GM19023 (cell line): ENCODE results near the gene GPC6.
A peak's percentile ranks its signal among the peaks of the same experiment; 100 is the strongest.

ENCODE experiments used
- ATAC-seq: cut with Tn5 transposase; IDR thresholded peaks from one replicate; pipeline ENCODE4 v1.9.1; 2021; ENCODE audit warnings: mild to moderate bottlenecking, moderate library complexity; ENCODE audit not compliant: unreplicated experiment

The GPC6 gene

DNA sequence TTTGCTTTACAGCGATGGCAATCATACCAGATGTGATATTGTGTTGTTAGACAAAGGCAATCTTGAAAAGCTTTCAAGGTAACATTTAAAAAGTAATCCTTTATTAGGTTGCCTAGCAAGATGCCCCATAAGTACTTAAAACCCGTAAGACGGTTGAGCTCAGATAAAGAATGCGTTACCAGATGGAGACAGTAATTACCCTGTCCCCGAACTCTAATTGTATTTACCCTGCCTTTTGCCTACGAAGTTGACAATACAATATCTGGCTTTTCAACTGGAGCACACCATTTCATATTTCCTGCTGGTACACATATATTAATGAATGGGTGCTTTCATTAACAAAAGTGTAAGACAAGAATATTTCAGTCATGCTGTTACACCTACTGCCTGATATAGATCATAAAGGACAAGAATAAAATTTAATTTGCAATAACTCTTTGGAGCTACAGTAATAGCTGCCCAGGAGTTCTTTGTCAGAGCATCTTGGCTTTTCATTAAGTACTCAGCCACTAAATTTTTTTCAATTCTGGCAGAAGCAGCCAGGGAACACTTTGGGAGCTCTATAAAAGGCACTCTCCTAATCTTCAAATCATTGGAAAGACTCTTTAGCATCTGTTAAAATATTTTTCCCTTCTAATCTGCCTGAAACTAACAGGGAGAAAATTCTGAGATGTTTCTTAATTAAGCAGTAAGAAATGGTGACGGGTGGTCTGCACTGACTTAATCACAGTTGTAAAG, 1189.1 kb downstream of the GPC6 start:
- no peak for ATAC-seq

DNA sequence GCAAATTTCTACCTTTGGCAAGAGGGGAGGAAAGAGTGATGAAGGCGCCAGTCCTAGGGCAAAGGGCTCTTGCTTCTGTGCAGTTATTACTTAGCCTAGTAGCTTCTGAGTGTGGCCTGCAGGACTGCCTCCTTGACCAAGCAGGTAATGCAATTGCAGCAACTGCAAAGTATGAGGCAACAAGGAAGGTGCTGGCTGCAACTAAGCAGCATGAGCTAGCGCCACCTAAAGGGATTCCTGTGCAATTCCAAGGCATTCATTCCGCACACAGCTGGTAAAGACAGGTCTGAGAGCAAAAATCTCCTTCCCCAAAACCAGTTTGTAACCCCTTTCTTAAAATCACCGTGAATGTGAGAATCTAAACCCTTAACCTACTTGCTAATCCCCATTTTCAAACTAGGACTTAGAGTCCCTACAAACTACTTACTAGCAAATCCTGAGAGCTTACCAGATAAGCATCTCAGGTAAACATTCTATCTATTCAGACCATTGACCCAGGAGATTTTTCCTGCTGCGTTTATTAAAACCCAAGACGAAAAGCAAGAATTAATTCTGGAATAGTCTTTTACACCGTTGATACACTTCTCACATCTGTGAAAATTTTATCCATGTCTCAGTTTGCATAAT, 1190.0 kb downstream of the GPC6 start:
- no peak for ATAC-seq

DNA sequence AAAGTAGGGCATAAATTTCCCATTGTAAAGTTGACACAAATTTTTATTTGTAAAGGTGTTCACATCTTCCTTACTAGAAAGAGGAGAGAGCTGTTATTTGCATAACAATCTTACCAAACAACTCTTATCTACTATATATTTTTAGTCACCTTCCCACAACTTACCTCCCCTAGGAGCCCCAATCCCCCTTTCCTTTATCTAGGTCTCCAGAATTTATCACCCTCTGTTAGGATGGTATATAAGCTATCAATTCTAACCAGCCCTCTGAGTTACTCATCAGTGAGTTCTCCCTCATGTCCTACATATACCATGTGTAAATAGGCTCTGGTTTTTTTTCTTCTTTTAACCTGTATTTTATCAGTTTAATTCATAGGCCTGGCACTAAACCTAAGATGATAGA, 1190.7 kb downstream of the GPC6 start:
- no peak for ATAC-seq

DNA sequence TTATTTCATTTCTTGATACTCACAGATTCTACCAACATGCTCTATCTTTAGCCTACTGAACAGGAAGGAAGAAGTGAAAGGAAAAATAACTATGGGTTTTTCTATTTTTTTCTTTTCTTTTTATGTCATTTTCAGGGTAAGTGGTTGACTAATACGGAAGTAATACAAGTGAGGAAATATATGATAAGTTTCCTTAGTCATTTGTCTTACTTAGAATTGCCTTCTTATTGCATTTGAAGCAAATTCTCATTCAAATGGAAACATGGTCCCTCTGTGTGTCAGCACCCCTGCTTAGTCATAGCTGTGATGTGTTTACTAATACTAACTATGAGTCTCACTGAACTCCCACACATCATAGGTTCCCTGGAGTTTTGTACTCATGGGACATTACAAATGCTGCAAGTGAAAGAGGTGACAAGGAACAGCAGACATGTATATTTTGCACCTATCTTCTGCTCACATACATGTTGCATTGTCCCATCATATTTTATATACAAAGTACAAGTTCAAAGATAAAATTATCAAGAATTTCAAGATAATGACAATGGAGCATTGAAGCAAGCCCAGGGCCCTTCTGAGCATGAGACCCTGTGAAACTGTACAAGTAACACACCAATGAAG, 1192.8 kb downstream of the GPC6 start:
- no peak for ATAC-seq

DNA sequence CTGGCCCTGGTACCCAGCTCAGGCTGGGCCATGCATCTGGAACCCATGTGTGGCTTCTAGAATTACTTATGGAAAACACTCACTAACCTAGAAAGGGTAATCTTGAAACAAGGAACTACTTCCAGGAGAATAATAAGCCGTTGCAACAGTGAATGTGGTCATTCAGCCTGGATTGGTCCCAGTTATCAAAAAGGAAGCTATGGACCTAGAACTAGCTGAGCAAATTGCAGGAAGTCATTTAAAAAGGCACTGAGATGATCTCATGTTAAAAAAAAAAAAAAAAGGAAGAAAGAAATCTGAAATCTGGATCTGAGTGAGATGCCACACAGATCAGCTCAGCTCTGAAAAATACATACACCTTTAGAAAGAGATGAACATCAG, 1193.3 kb downstream of the GPC6 start:
- no peak for ATAC-seq

DNA sequence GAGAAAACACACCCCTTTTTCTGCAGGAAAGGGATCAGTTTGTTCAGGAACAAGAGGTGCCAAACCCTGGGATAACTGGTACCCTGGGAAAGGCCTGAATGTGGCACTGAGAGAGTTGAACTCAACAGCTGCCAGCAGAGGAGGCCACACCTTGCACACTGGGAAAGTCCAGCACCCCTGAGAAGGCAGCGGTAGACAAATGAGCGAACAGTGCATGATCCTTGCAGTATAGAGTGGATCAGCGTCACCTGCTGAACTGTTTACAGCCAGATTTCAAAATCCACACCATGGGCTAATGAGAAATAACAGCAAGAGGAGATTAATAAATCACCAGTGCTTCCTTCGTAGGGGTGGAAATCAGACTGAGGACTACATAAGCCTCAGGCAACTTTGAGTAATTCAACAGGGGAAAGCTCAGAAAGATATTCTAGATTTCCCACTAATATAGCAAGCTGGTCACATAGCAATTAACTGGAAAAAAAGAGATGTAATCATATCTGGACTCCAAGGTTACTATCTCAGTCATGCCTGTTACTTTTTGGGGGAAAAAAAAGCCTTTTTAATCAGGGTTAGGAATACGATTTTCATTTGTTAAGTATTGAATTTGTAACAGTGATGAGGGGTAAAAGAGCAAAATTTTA, 1200.8 kb downstream of the GPC6 start:
- ATAC-seq: no peak

DNA sequence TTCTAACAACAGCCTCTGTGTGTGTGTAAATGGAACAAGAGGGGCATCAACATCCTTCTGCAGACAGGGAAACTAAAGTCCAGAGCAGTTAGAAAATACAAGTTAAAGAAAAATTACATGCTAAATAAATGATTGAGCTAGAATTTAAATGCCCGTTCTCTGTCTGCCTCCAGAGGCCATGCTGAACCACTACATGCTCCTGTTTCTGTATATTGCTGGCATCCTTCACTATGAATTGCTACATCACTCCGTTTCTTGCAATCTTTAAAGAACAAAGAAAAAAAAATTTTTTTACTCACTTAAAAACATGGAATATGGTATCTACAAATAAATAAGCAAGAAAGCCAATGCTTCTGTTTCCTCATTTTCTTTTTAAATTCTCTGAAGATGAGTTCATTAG, 1205.0 kb downstream of the GPC6 start:
- ATAC-seq: no peak

DNA sequence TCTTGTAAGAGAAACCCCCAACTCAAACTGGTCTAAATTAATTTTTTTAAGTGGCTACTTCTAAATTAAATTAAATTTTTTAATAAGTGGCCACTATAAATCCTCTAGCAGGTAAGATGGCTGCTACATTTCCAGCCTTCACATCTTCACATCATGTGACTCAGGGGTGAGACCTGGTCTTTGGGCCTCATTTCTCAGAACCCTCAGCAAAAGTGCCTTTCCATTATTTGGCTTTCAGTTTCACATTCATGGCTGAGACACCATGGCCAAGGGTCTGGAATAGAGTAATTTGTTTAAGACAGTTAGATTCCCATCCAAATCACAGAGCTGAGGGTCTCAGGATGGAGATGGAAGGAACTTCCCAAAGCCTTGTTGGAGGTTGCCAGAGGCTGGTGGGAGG, 1205.4 kb downstream of the GPC6 start:
- ATAC-seq: no peak

DNA sequence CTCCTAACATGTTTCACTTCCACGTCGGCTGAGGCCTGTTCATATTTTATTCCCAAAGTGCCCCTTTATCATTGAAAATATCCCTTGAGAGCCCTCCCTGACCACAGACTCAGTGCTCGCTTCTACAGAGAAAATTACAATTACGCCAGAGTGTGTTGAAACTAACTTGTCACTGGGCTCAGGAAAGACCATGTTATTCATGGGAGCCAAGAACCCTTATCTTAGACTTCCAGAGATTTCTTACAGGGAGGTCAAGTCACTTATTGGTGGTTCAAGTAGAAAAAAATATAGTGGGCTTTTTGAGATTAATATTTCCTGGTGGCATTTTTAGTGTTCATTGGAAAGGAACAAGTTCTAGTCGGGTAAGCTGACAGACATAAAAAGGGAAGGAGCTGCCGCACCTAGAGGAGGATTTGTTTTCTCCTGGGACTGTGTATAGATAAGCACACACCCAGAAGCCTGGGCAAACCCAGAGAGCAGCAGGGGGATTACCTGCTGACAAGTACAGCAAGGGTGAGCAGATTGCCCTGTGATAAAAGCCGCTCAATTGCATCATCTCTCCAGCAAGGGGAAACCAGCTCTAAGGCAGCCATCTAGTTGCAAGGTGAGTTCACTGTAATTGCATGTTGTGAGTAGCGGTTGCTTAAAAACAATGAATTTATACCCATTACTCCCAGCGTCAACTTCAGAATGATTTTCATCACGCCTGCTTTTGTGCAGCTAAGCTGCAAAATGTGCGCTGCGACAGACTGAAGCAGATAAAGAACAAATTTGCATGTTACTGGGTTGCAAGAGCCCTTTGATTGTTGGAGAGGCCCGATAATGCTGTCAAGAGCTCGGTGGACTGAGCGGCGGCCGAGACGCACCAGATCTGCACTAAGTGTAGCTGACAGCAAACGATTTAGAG, 1206.7 kb downstream of the GPC6 start:
- peak; percentile 57 for ATAC-seq

DNA sequence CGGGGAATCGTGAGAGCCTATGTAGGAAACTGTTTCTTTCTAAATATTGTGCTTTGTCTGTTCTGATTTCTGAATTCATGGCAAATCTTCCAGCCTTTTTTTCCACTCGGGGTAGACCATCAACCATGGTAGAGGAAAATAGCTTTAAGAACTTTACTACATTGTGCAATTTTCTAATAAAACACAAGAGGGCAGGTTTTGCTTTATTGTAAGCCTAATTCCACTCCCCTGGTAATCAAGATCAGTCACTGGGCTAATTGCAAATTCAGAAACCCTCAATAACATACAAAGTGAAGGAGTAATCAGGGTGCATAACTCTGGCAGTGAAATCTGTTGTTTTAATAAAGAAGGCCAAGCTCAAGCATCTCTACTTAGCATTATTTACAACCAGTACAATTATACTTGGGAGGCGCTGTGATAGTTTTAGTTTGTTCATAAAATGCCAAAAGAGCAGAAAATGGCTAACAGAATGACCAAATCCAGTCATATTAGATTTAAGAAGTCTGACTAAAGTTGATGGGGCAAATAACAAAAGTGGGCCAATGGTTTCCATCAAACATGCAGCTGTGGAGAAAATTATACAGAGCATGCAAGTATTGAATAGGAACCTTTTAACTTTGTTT, 1209.1 kb downstream of the GPC6 start:
- peak; percentile 60 for ATAC-seq

DNA sequence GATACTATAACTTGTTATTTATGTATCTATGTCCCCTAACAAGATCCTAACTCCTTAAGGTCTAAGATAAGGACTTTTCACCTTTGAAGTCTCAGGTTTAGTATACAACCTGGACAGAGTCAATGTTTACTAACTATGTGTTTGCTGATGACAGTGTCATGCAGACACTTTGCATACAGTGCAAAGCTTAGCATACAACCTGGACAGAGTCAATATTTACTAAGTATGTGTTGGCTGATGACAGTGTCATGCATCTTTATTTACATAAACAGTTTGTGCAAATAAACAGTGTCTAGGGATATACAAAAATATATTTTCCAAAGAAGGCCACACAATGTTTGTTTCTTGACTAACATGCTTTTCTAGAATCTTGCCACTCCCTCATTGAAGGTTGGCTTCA, 1218.2 kb downstream of the GPC6 start:
- ATAC-seq: no peak

DNA sequence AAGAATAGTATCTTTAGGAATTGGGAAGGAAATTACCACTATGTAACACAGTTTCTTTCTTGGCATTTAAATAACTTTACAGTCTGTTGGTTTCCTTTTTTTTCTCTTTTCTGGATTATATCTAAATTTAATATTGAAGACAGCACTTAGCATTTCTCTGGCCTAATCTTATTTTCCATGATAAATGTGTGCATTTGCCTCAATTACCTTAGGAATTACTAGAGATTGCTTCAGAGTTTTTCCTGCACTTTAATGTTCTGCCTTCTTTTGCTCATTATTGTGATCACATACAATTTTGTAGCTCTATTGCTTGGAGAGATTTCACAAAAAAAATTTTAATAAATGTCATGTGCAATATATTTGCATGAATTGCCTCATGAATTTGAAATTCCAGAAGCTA, 1227.7 kb downstream of the GPC6 start:
- no peak for ATAC-seq

DNA sequence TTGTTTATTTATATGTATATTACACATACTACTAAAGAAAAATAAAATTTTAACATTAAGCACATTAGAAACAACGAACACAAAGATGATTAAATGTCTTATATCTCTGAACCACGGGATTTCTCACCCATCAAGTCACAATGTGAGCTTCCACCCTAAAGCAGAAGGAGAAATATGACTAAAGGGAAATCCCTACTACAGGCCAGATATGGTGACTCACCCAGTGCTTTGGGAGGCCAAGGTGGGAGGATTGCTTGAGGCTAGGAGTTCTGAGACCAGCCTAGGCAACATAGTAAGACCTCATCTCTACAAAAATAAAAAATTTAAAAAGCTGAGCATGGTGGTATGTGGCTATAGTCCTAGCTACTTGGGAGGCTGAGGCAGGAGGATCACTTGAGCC, 1228.3 kb downstream of the GPC6 start:
- ATAC-seq: no peak

DNA sequence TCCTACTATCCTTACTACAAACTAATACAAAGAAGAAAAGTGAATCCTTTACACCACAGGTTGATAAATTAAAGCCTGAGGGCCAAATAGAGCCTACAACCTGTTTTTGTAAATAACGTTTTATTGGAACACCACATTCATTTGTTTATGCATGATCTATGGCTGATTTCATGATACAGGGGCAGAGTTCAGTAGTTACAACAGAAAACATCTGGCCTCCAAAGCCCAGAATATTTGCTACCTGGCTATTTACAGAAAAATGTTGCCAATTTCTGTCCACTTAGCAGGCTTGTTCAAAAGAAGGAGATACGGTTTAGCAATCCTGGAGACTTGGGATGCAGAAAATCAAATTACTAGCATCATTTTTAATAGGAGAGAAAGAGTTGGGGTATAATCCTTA, 1228.8 kb downstream of the GPC6 start:
- no peak for ATAC-seq
